AG10803 (cell line): ENCODE data around the gene DNAL1.
A peak's percentile ranks its signal among the peaks of the same experiment; 100 is the strongest.

Experiments
- DNase-seq: peaks from one replicate; pipeline ENCODE4 v3.0.0; 2010; ENCODE audit warnings: low read depth
- H3K4me3 ChIP-seq: 2 replicates; pipeline ENCODE4 v1.5.1; 2011; ENCODE audit warnings: mild to moderate bottlenecking, low read length, control low read depth
- TF ChIP-seq, protein P1 (sequence below): conservative IDR thresholded peaks from 2 replicates; pipeline ENCODE4 v1.5.1; 2011; ENCODE audit warnings: mild to moderate bottlenecking, low read length, control low read depth, inconsistent platforms

The DNAL1 gene

DNA sequence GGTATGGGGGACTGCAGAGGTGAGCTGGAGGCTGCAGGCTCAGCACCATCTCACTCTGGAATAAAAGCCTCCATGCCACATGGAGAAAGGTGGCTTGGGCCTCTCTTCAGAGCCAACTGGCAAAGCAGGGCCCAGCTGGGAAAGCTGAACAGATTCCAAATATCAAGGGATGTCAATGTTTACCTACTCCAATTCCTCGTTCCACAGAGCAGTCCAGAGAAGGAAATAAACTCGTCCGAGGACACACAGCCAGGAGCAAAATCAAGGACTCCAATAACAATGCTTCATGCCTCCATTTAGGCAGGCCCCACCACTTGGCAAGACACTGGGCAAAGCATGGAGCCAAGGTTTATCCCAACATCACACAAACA lies 105.7 kb downstream of the DNAL1 start:
- TF ChIP-seq, protein P1, sequence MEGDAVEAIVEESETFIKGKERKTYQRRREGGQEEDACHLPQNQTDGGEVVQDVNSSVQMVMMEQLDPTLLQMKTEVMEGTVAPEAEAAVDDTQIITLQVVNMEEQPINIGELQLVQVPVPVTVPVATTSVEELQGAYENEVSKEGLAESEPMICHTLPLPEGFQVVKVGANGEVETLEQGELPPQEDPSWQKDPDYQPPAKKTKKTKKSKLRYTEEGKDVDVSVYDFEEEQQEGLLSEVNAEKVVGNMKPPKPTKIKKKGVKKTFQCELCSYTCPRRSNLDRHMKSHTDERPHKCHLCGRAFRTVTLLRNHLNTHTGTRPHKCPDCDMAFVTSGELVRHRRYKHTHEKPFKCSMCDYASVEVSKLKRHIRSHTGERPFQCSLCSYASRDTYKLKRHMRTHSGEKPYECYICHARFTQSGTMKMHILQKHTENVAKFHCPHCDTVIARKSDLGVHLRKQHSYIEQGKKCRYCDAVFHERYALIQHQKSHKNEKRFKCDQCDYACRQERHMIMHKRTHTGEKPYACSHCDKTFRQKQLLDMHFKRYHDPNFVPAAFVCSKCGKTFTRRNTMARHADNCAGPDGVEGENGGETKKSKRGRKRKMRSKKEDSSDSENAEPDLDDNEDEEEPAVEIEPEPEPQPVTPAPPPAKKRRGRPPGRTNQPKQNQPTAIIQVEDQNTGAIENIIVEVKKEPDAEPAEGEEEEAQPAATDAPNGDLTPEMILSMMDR = no peak
- no peak overlapping the region for H3K4me3 ChIP-seq
- no peak for DNase-seq

DNA sequence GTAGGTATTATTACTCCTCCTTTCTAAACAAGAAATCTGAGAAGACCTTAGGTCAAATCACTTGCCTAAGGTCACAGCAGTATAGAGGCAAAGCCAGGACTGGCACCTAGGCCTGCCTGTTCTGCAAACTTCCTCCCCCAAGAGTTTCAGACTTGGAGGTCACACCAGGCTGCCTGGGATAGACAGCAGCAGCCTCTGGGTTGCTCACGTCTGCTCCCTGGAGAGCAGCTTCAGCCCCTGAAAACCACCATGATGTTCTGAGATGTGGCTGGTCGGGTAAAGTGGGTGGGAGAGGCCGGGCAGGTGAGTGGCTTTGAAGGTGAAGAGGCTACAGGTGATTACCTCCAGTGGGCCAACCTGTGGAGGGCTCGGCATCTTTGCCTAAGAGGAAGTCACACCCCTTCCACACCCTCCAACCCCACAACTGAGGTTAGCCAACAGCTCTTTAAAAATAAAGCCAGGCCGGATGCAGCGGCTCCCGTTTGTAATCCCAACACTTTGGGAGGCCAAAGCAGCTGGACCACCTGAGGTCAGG lies 106.4 kb downstream of the DNAL1 start:
- DNase-seq = no peak
- TF ChIP-seq, protein P1 = no peak
- H3K4me3 ChIP-seq = no peak overlapping the region

DNA sequence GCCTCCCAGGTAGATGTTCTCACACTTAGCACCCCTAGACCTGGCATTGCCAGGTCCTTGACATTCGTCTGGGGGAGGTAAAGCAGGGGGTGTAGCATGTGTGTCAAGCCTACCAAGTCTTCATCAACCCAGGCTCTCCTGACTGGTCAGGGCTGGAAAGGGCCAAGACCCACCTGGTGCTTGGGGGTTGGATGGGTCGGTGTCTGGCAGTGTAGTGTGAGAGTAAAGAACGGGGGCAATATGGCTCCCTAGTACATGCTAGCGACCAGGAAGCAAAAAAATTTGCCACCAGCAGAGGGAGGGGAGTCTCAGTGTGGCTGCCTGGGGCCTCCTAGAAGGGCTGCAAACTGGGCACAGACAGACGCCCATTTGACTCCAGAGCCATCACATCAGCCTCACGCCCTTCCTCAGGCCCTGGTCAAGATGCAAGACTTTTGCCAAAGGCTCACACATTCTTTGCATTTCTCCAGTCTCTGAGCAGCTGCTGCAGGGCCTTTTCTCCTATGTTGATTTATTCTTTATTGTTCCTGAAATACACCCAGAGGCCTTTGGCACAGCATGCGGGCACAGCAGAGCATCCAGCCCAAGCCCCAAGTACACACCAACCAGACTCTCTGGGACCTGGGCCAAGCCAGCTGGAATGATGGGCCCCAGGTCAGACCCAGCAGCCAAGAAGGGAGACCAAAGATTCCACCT lies 107.7 kb downstream of the DNAL1 start:
- peak; percentile 97 for DNase-seq
- H3K4me3 ChIP-seq = no peak overlapping the region; the same call in 1 of the 2 replicates
- TF ChIP-seq, protein P1 = peak; percentile 55
